Measurements from ENCODE around the gene GPR89B. TPM values are rescaled to one million over a fixed set of nuclear protein-coding genes. Genes with fewer than 3 reads are reported as not detected.
"Not testable (repeated sequence)": the region's sequence is repeated elsewhere in the genome, so short reads cannot be mapped to it uniquely, and the experiment has no call there.

The GPR89B gene
- total RNA-seq, 2 donors from 2014 or later = 10.4 to 14.3 TPM

DNA sequence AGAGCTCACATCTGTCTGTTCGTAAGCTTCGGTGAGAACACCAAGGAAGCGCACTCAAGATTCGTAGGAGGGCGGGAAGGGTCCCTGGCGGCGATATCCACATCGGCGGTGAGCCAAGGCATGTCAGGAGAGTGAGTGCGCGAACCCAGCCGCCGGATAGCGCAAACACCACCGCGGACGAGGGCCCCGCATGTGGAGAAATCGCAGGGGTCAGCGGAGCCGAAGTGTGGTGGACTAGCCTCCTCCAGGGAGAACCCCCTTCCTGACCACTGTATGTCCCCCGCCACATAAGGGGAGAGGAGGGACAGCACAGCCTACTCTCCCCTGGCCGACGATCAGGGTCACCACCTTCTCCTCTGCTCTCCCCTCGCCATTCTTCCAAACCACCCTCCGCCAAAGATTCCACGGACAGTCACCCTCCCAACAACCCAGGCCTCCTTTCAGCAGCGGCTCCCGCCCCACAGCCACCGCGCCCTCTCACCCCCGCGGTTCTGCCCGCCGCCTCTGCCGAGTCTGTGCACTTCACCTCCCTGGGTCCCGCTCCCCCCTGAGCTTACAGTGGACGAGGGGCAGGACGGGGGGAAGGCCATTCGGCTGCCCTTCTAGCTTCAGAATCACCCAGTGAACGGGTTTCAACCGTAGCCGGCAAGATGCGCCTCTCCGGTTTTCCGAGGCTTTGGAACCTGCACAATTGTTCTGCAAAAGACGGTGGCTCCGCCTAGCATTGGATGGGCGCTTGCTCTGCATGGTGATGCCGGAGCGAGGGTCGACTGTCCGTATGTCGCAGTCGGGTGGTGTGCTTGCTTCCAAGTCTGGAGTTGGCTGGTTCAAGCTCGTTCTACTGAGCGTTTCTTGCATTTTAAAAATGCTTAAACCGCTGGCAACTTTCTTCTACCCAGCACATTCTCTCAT is 86.3 kb downstream of the GPR89B start:
- DNase-seq; H3K9ac ChIP-seq (ENCODE audit: low read depth in 2 of 2, low read length in 2 of 2); H3K4me3 ChIP-seq; H3K36me3 ChIP-seq; intact Hi-C loops (cut with DNase I); H3K27ac ChIP-seq; H3K4me1 ChIP-seq; H3K27me3 ChIP-seq; H3K9me3 ChIP-seq: not testable (repeated sequence)

DNA sequence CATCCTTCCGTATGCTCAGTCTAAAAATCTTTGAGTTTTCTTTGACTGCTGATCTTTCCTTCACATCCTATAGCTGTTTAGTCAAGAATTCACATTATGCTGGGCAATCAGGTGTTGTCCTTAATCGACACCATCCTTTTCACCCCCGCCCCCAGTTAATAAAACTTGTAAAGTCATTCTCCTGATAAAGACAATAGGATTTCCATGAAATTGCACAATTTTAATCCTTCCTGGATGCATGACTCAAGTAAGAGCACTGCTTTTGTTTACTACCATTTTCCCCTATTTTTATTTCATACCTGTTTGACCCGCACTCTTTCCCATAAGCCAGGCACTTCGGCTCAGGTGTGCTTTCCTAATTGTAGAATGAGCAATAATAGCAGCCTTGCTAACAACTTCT is 96.7 kb downstream of the GPR89B start:
- H3K27ac ChIP-seq; H3K27me3 ChIP-seq; H3K9ac ChIP-seq (ENCODE audit: low read depth in 2 of 2, low read length in 2 of 2); DNase-seq; H3K4me1 ChIP-seq; H3K9me3 ChIP-seq; H3K36me3 ChIP-seq; intact Hi-C loops (cut with DNase I); H3K4me3 ChIP-seq: not testable (repeated sequence)

DNA sequence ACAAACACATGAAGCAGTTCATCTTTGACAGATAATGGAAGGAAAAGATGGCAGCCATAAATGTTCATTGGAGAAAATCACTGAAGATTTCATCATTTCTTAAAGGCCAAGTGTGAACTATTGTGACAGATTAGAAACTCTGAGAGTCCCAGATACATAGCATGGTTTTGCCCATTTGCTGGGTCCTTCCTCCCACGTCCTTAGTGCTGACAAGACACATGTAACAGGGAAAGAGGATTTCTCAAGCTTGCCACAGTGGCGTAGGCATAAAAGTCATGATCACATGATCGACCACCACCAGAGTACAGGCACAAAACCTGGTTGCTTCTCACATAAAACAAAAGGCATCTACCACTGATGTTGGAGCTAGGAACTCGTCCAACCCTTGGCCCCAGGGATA is 98.8 kb downstream of the GPR89B start:
- H3K9me3 ChIP-seq; H3K9ac ChIP-seq (ENCODE audit: low read depth in 2 of 2, low read length in 2 of 2); H3K27me3 ChIP-seq; DNase-seq; H3K4me1 ChIP-seq; H3K27ac ChIP-seq; H3K36me3 ChIP-seq; intact Hi-C loops (cut with DNase I); H3K4me3 ChIP-seq: not testable (repeated sequence)

DNA sequence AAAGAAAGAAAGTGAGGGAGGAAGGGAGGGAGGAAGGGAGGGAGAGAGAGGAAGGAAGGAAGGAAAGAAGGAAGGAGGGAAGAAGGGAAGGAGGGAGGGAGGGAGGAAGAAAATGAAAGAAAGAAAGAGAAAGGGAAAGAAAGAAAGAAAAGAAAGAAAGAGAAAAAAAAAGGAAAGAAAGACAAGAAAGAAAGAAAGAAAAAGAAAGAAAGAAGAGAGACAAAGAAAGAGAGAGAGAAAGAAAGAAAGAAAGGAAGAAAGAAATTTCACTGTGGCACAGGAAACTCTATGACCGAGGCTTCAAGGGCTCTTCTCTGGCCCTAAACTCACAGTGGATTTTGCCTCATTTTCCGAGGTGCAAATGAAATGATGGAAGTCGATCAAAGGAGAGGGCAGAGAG is 104.0 kb downstream of the GPR89B start:
- DNase-seq; H3K36me3 ChIP-seq; intact Hi-C loops (cut with DNase I); H3K27ac ChIP-seq; H3K9ac ChIP-seq (ENCODE audit: low read depth in 2 of 2, low read length in 2 of 2); H3K4me1 ChIP-seq; H3K9me3 ChIP-seq; H3K27me3 ChIP-seq; H3K4me3 ChIP-seq: not testable (repeated sequence)

DNA sequence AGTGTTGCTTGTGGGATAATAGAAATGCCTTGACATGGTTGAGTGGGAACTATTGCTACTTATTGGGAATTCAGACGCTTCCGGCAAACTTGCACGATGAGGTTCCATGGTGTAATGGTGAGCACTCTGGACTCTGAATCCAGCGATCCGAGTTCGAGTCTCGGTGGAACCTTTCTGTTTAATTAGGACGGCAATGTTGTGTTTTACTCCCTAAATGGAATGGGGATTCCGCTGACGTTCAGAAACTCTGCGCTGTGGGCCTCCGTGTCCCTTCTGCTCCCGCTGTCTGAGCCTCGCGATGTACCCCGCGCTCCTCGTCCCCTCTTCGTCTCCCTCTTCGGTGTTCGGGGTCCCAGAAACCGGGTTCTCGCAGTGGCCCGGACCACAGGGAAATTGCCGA is 104.5 kb downstream of the GPR89B start:
- H3K9me3 ChIP-seq; H3K9ac ChIP-seq (ENCODE audit: low read depth in 2 of 2, low read length in 2 of 2); H3K36me3 ChIP-seq; H3K27ac ChIP-seq; intact Hi-C loops (cut with DNase I); H3K4me3 ChIP-seq; DNase-seq; H3K27me3 ChIP-seq; H3K4me1 ChIP-seq: not testable (repeated sequence)

DNA sequence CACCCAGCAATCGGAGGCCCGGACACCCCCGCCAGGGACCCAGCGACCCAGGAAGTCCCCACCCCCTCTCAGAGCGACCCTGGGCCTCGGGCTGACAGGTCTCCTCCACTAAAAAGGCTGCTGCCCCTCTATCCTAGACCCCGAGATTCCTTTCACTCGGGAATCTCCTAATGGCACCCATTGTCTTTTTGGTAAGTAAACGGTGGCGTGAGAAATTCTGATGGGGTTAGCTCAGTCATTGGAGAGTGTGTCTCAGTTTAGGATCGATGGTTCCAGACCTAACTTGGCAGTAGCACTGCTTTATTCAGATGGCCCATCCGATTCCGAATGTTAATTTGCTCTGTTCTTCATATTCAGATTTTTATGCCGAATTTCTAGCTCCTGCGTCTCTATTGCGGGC is 104.9 kb downstream of the GPR89B start:
- H3K9ac ChIP-seq (ENCODE audit: low read depth in 2 of 2, low read length in 2 of 2); H3K4me1 ChIP-seq; H3K9me3 ChIP-seq; intact Hi-C loops (cut with DNase I); H3K4me3 ChIP-seq; DNase-seq; H3K27me3 ChIP-seq; H3K27ac ChIP-seq; H3K36me3 ChIP-seq: not testable (repeated sequence)

DNA sequence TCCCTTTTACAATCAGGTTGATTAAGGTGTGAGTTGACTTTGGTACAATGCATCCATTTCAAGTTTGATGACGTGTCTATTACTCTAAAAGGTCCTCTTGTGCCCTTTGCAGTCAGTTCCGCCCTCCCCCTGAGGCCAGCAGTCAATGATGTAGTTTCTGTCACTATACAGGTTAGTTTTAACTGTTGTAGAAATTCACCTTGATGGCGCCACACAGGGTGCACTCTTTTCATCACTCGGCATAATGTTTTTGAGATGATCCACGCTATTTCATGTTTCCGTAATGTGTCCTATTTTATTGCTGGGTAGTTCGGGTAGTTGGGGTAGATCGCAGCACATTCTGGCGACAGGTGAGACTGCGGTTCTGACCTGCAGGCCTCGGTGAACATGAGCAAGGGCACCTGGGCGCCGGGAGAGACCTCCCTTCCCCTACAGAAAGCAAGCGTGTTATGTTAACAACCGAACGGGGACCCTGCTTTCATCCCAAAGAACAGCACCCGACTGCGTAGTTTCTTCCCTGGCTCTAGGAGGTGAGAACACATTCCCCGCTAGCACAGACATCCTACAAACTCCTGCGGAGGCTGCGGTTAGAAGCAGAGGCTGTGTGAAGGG is 109.7 kb downstream of the GPR89B start:
- DNase-seq; H3K27me3 ChIP-seq; H3K9me3 ChIP-seq; H3K36me3 ChIP-seq; H3K27ac ChIP-seq; H3K9ac ChIP-seq (ENCODE audit: low read depth in 2 of 2, low read length in 2 of 2); H3K4me1 ChIP-seq; intact Hi-C loops (cut with DNase I): not testable (repeated sequence)
- H3K4me3 ChIP-seq = peak overlapping the region; percentile 19

DNA sequence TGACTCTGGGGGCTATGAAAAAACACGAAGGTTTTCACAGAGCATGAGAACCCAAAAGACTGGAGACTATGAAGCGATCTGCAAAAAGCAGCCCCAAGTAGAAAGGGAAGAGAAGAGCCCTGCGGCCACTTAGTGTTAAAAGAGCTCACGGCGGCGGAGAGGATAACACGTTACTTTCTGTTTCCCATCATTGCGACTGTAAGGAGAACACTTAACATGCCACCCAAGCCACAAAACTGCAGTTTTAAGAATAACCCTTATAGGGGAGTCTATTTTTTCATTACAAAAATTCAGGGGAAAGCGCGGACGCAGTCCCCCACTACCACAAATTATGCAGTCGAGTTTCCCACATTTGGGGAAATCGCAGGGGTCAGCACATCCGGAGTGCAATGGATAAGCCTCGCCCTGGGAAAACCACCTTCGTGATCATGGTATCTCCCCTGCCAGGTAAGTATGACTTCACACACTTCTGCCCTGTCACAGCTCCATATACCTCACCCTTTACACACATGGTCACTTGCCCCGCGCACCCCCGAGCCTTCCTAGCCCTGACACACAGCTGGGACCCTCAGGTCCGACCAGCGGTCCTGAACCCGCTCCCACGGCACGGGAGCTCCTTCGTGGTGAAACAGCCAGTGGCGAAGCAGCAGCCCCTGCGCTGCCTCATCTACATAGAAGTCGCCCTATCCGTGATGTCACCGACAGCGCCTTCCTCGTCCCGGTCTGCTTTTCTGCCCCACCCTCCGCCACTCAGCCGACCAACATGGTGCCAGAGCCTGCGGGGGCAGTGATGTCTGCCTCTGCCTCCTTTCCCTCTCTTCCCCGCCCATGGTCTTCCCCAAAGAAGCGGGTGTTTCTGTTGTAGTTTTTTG is 110.5 kb downstream of the GPR89B start:
- H3K27me3 ChIP-seq; H3K4me1 ChIP-seq; H3K9me3 ChIP-seq; intact Hi-C loops (cut with DNase I); H3K27ac ChIP-seq; H3K36me3 ChIP-seq: not testable (repeated sequence)
- peak overlapping the region; percentile 19 for H3K4me3 ChIP-seq
- peak overlapping the region in 1 of 2 donors; percentile 35 for H3K9ac ChIP-seq (ENCODE audit: low read depth in 2 of 2, low read length in 2 of 2)
- DNase-seq = peak; percentile 53

Other genes with a start within 250 kb of the GPR89B start
- gene GJA5, start 167.8 kb upstream of the GPR89B start, total RNA-seq = 1 to 10 TPM; 1.1 to 4.8 TPM
- not detected for gene GJA8, start 25.6 kb upstream of the GPR89B start, total RNA-seq
- 1 to 10 TPM; 5.2 to 8.2 TPM for gene NBPF11, start 223.9 kb downstream of the GPR89B start, total RNA-seq